K562 (cell line): Measurements from ENCODE around the gene FAM98C. TPM values are rescaled to one million over a fixed set of nuclear protein-coding genes. Genes with fewer than 3 reads are reported as not detected.

Experiments
- ARNT ChIP-seq, 2 experiments: fragments of 450-650 bp; IDR thresholded peaks; 2 replicates each; pipeline ENCODE4 v1.6.1; 2016; ENCODE audit warnings: mild to moderate bottlenecking in 1 of 2
- BCOR ChIP-seq: fragments of 450-650 bp; IDR thresholded peaks from 2 replicates; pipeline ENCODE4 v1.6.1; 2016
- CBX2 ChIP-seq: fragments of 200-600 bp; sonication (generic); IDR thresholded peaks from one replicate; pipeline ENCODE4 v1.6.1; 2012; ENCODE audit warnings: mild to moderate bottlenecking, low read length, inconsistent platforms; ENCODE audit not compliant: insufficient read depth, poor library complexity, severe bottlenecking
- CREB5 ChIP-seq: fragments of 250-450 bp; sonication (Bioruptor Pico); IDR thresholded peaks from 2 replicates; pipeline ENCODE4 v1.5.0; 2020; ENCODE audit warnings: mild to moderate bottlenecking
- CTCFL ChIP-seq: IDR thresholded peaks from 2 replicates; pipeline ENCODE4 v1.6.1; 2011; ENCODE audit warnings: borderline replicate concordance, low read depth, mild to moderate bottlenecking, moderate library complexity, low read length; ENCODE audit not compliant: insufficient read depth, poor library complexity, severe bottlenecking
- DPF2 ChIP-seq: fragments of 450-650 bp; IDR thresholded peaks from 2 replicates; pipeline ENCODE4 v1.6.1; 2016
- FUS ChIP-seq: fragments of 200-400 bp; formaldehyde crosslinking; optimal IDR thresholded peaks from 2 replicates; pipeline ENCODE3; 2017; ENCODE audit warnings: low read depth, low read length
- KLF13 ChIP-seq: fragments of 450-650 bp; IDR thresholded peaks from 2 replicates; pipeline ENCODE4 v1.6.1; 2016; ENCODE audit warnings: missing genetic modification characterization, low read depth, mild to moderate bottlenecking, missing compliant biosample characterization, moderate library complexity, borderline replicate concordance
- PATZ1 ChIP-seq: fragments of 250-450 bp; sonication (Bioruptor Pico); IDR thresholded peaks from 2 replicates; pipeline ENCODE4 v1.5.0; 2020; ENCODE audit warnings: mild to moderate bottlenecking, borderline replicate concordance
- PHB2 ChIP-seq: fragments of 450-650 bp; IDR thresholded peaks from 2 replicates; pipeline ENCODE4 v1.6.1; 2017; ENCODE audit warnings: low read depth
- SMAD2 ChIP-seq: fragments of 150-350 bp; IDR thresholded peaks from 2 replicates; pipeline ENCODE4 v1.6.1; 2014; ENCODE audit warnings: low read depth, mild to moderate bottlenecking, low read length
- SRSF3 ChIP-seq: fragments of 200-400 bp; formaldehyde crosslinking; IDR thresholded peaks from 2 replicates; pipeline ENCODE4 v1.6.1; 2016; ENCODE audit warnings: mild to moderate bottlenecking, low read length, moderate library complexity; ENCODE audit not compliant: insufficient read depth
- SUPT5H ChIP-seq: fragments of 450-650 bp; IDR thresholded peaks from 2 replicates; pipeline ENCODE4 v1.6.1; 2016
- ZNF121 ChIP-seq: sonication (generic); formaldehyde crosslinking; conservative IDR thresholded peaks from 2 replicates; pipeline ENCODE4 v1.8.0; 2022; ENCODE audit warnings: missing genetic modification reagents
- ZNF23 ChIP-seq: fragments of 250-450 bp; sonication (Bioruptor Pico); IDR thresholded peaks from 2 replicates; pipeline ENCODE4 v1.4.0; 2020; ENCODE audit warnings: mild to moderate bottlenecking
- ZNF24 ChIP-seq: fragments of 450-650 bp; IDR thresholded peaks from 2 replicates; pipeline ENCODE4 v1.6.1; 2016
- ZNF655 ChIP-seq: fragments of 250-450 bp; sonication (Bioruptor Pico); IDR thresholded peaks from 2 replicates; pipeline ENCODE4 v1.5.0; 2021
- polyA plus RNA-seq, 8 experiments: library from polyadenylated mRNA; depleted of rRNA in 4 of 8; stranded (reverse) in 5 of 8; unstranded in 3 of 8; fragments of >200 nt; fragmentation: Nextera tagmentation in 2 of 8; fragmentation: Illumina TruSeq in 1 of 8; extraction: Ambion mirVana in 2 of 8; extraction: Trizol in 1 of 8; gene quantifications; 2 replicates each; pipeline versions ENCODE4 v1.2.1 to v1.2.3, GENCODE V29; 2011 to 2014; ENCODE audit warnings: inconsistent platforms in 1 of 8, missing spikeins in 1 of 8
- total RNA-seq, 7 experiments: library from RNA; depleted of rRNA in 6 of 7; stranded (reverse); fragments of >200 nt in 6 of 7; fragmentation: Illumina TruSeq in 2 of 7; extraction: Trizol in 2 of 7; gene quantifications; 2 replicates each; pipeline versions ENCODE4 v1.2.1 to v1.2.3, GENCODE V29; 2011 to 2021; ENCODE audit warnings: low replicate concordance in 1 of 7
- TF ChIP-seq, protein P1 (sequence below): fragments of 450-650 bp; IDR thresholded peaks from 2 replicates; pipeline ENCODE4 v1.6.1; 2018; ENCODE audit warnings: mild to moderate bottlenecking, low read depth; ENCODE audit not compliant: partially characterized antibody

Gene FAM98C
- total and polyA plus RNA-seq, 9 of the 15 experiments (the other 6 are each of a cell fraction or from before 2014, with no cell fraction given): 1.7 to 43.8 (median 13.7) TPM

GRCh38 chr19:38374332-38375097, 28.4 kb upstream of the FAM98C start, which contains the start of gene PSMD8 (continued):
- TF ChIP-seq ZNF655 (CRISPR knock-in tag) (no peak), BCOR (peak; percentile 70), SMAD2 (no peak), DPF2 (no peak; the same call in 1 of the 2 replicates), ZNF24 (0 out of 2 replicates have a peak, but pooled peaks have one; percentile 23), ZNF23 (CRISPR knock-in tag) (no peak), SRSF3 (0 out of 2 replicates have a peak, but pooled peaks have one; percentile 49), PATZ1 (no peak), ARNT (IDR thresholded peaks at IDR 0.05) (peak in 1 of 2 experiments; percentile 44; a peak in 1 of 4 replicates), KLF13 (tag) (no peak), CBX2 (no peak), ZNF121 (CRISPR knock-in tag) (no peak), CTCFL (peak; percentile 67), CREB5 (CRISPR knock-in tag) (no peak), FUS (no peak), PHB2 (no peak), SUPT5H (peak; percentile 99)
- TF ChIP-seq, protein P1, sequence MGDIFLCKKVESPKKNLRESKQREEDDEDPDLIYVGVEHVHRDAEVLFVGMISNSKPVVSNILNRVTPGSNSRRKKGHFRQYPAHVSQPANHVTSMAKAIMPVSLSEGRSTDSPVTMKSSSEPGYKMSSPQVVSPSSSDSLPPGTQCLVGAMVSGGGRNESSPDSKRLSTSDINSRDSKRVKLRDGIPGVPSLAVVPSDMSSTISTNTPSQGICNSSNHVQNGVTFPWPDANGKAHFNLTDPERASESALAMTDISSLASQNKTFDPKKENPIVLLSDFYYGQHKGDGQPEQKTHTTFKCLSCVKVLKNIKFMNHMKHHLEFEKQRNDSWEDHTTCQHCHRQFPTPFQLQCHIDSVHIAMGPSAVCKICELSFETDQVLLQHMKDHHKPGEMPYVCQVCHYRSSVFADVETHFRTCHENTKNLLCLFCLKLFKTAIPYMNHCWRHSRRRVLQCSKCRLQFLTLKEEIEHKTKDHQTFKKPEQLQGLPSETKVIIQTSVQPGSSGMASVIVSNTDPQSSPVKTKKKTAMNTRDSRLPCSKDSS: no peak
